GM06990 (cell line): ENCODE results near the gene HMCN2.

Source experiments
- DNase-seq: peaks from one replicate; pipeline ENCODE4 v3.0.0-alpha.2; 2011; ENCODE audit not compliant: insufficient read length; ENCODE audit errors: extremely low read depth
- H3K27me3 ChIP-seq: replicated peaks from 2 replicates; pipeline ENCODE4 v1.6.0; 2011; ENCODE audit warnings: low read length; ENCODE audit not compliant: control insufficient read depth, insufficient read depth
- H3K36me3 ChIP-seq: 2 replicates; pipeline ENCODE4 v1.5.1; 2011; ENCODE audit warnings: low read length; ENCODE audit not compliant: control insufficient read depth, insufficient read depth
- H3K4me3 ChIP-seq: replicated peaks from 2 replicates; pipeline ENCODE4 v1.5.1; 2011; ENCODE audit warnings: low read depth, mild to moderate bottlenecking, control low read depth, low read length
- TF ChIP-seq, protein P1 (sequence below): IDR thresholded peaks from 2 replicates; pipeline ENCODE4 v1.5.1; 2011; ENCODE audit warnings: low read length, control low read depth, mild to moderate bottlenecking, inconsistent platforms; ENCODE audit not compliant: insufficient read depth, poor library complexity, severe bottlenecking

HMCN2 gene

DNA sequence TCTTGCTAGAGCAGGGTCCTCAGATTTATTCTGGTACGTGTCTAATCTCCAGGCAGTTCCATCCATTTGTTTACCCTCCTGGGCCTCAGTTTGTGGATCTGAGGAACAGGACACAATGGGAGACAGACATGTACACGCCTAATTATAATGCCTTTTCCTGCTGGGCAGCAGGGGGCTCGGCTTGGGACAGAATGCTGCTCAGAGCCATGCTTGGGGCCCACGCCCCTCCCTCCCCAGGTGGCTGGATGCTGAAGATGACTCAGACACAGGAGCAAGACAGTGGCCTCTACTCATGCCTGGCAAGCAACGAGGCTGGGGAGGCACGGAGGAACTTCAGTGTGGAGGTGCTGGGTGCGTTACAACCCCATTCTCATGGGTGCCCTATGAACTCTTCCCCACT lies 106.5 kb downstream of the HMCN2 start:
- H3K36me3 ChIP-seq: no peaks in the 10 kb centered on the region
- H3K27me3 ChIP-seq: no peaks in the 10 kb centered on the region; the same call in none of the 2 replicates
- TF ChIP-seq, protein P1, sequence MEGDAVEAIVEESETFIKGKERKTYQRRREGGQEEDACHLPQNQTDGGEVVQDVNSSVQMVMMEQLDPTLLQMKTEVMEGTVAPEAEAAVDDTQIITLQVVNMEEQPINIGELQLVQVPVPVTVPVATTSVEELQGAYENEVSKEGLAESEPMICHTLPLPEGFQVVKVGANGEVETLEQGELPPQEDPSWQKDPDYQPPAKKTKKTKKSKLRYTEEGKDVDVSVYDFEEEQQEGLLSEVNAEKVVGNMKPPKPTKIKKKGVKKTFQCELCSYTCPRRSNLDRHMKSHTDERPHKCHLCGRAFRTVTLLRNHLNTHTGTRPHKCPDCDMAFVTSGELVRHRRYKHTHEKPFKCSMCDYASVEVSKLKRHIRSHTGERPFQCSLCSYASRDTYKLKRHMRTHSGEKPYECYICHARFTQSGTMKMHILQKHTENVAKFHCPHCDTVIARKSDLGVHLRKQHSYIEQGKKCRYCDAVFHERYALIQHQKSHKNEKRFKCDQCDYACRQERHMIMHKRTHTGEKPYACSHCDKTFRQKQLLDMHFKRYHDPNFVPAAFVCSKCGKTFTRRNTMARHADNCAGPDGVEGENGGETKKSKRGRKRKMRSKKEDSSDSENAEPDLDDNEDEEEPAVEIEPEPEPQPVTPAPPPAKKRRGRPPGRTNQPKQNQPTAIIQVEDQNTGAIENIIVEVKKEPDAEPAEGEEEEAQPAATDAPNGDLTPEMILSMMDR: no peak
- no peak overlapping the region for H3K4me3 ChIP-seq
- DNase-seq: no peak

DNA sequence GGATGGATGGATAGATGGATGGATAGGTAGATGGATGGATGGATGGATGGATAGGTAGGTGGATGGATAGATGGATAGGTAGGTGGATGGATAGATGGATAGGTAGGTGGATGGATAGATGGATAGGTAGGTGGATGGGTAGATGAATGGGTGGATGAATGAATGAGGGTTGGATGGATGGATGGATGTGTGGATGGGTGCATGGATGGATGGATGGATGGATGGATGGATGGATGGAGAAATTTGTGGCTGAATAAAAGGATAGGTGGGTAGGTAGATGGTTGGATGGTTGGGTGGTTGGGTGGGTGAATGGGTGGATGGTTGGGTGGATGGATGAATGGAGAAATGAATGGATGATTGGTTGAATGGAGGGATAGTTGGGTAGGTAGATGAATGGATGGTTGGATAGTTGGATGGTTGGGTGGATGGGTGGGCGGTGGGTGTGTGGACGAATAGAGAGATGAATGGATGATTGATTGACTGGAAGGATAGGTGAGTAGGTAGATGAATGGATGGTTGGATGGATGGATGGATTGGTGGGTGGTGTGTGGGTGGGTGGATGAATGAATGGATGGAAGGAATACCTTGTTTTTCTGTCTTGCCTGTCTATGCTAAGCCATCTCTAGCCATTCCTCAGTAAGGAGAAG lies 108.2 kb downstream of the HMCN2 start:
- TF ChIP-seq, protein P1: no peak
- no peaks in the 10 kb centered on the region; the same call in none of the 2 replicates for H3K27me3 ChIP-seq
- DNase-seq: no peak
- no peak overlapping the region for H3K4me3 ChIP-seq
- H3K36me3 ChIP-seq: no peaks in the 10 kb centered on the region

DNA sequence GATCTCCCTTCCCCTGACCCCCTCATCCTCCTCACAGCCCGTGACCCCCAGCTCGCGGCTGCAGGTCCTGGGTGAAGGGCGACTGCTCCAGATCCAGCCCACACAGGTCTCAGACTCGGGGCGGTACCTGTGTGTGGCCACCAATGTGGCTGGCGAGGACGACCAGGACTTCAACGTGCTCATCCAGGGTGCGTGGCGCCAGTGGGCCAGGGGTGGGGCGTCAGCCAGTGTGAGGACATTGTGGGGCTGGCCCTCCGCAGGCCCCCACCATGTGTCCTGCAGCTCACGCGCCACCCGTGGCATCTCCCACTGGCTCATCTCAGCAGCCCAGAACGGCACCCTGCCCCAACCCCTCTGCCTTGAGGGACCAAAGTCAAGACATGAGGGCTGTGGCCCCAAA lies 112.1 kb downstream of the HMCN2 start:
- Histone ChIP-seq H3K36me3 (no peaks in the 10 kb centered on the region), H3K27me3 (no peaks in the 10 kb centered on the region; the same call in 1 of the 2 replicates), H3K4me3 (no peak overlapping the region)
- DNase-seq: no peak
- TF ChIP-seq, protein P1: no peak

DNA sequence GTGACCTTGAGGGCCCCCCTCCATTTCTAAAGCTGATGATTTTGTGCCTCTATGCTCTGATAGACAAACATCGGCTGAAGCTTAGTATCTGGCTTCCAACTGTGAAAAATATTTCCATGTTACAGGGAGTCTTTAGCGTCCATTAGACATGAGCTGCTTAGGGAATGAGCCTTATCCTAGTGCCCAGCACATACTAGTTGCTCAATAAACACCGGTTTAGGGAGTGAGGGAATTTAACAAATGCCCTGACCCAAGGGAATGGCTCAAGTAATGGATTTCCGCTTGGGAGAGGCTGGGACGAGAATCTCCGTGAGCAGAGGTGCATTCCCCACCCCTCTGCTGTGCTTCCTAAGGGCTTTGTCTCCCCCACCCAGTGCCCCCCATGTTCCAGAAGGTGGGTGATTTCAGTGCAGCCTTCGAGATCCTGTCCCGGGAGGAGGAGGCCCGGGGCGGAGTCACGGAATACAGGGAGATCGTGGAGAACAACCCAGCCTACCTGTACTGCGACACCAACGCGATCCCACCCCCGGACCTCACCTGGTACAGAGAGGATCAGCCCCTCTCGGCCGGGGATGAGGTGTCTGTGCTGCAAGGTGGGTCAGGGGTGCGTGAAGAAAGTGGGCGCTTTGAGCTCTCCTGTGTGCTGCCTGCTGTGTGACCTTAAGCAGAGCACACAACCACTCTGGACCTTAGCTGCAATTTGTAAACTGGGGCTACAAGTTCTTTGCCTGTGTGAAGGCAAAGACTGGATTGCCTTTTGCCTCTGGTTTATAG lies 113.5 kb downstream of the HMCN2 start:
- Histone ChIP-seq H3K36me3 (no peaks in the 10 kb centered on the region), H3K27me3 (no peaks in the 10 kb centered on the region; the same call in 1 of the 2 replicates), H3K4me3 (no peak overlapping the region)
- DNase-seq: no peak
- TF ChIP-seq, protein P1: no peak

DNA sequence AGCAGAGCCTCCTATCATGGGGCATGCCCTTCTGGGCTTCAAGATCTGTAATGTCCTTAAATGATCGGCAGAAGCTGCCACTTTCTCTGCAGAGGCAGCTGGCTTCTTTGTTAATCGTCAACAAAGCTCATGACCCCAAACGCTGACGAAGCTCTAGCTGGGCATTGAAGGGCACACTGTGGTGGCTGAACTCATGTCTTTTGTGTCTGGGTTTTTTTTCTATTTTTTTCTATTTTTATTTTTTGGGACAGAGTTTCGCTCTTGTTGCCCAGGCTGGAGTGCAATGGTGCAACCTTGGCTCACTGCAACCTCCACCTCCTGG lies 114.0 kb downstream of the HMCN2 start:
- TF ChIP-seq, protein P1: no peak
- Histone ChIP-seq H3K27me3 (peaks cover 2% of the 10 kb centered on the region; the same call in 1 of the 2 replicates), H3K4me3 (no peak overlapping the region), H3K36me3 (no peaks in the 10 kb centered on the region)
- DNase-seq: no peak
